HK-2 (cell line): ENCODE measurements around the gene FEM1C.

Experiments used
- DNase-seq: peaks from one replicate; pipeline ENCODE4 v3.0.0-alpha.2; 2018; ENCODE audit not compliant: unreplicated experiment

Gene FEM1C

DNA sequence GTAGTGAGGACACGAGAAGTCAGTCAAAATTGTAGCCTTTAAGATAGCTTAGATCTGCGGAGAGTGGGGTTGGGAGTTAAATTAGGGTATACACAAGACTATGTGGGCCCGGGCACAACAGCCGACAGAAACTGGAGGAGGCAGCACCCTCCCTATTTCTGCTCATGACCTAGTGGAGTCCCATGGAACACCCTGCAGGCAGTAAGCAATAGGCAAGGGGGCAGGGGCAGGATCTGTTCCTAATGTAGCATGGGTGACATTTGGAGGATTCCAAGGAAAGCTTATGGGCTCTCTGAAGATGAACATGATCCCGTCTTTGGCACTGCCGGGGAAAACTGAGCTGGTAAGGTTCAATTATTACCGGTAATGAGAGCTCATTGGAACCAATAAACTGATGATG is 67.0 kb downstream of the FEM1C start:
- no peak for DNase-seq

DNA sequence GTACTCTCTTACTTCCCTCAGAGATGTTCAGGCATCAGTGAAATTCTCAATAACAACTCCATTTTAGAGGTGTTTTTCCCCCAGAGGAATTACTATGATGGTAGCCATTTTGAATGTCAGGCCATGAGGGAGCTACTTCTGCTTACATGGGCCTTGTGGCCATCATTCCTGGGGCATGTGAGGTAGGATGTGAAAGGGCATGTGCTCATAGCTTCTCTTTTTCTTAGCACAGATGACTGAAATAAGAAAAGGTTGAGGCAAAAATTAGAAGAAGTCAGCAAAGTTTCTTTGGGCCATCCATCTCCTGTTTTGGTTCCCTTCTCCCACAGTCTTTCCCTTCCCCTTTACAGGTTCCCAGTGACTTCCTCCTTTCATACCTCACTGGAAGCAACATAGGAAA is 68.8 kb downstream of the FEM1C start:
- no peak for DNase-seq

DNA sequence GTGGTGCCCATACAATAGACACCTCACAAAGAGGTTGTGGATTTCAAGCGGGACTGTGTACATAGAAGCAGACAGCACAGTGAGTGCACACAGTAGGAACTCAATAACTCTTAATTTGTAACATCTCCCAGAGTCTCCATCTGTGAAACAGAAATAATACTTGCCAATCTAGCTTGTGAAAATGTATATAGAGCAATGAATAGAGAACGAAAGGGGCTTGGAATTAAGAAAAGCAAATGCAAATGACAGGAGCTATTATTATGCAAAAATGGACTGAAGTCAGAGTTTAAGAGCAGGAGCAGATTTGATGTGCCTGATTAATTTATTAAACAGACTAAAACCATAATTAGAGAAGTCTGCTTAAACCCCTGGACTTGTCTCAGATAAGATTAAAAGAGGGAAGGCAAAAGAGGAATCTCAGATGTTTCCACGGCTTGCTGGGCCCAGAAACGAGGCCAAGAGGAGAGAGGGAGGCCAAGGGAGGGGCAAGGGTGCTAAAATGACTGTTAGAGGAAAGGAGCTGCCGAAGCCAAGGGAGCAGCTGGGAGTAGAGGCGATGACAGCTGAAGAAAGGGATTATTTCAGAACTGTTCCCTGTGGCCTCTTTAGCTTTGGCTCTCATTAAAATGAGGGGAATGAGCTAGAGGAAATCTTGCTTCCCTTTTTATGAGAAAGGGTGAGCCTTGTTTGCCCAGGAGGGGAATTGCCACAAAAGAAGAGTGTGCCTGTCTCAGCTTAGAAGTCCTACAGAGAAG is 72.1 kb downstream of the FEM1C start:
- no peak for DNase-seq

DNA sequence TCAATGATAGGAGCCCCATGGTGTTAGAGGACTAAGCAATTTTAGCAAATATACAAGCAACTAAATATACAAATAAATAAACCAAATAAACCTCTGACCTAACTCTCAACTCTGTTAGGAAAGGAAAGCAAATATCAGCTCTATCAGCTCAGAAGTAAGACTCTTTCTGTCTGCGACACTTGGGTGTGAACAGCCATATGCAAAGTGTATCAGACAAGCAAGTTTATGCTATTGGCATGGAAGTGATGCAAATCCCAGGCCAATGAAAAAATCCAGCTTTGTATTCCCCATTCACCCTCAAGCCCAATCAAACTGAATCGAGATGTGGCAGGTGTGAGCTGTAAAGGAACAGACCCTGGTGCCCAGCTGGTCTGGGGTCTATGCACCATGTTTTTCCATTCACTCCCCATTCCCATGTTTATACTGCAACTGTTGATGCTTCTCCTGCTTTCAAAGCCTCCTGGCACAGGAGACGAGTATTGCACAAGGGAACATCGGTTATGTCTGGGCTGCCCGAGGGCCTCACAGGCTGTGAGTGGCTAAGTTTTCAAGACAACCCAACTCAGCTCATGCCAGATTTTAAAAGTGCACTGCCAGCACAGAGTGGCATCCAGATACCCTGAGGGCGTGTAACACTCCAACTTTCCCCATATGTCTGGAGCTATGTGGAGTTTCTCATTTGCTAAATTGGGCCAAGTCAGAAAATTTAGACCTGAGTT is 73.1 kb downstream of the FEM1C start:
- DNase-seq = no peak

DNA sequence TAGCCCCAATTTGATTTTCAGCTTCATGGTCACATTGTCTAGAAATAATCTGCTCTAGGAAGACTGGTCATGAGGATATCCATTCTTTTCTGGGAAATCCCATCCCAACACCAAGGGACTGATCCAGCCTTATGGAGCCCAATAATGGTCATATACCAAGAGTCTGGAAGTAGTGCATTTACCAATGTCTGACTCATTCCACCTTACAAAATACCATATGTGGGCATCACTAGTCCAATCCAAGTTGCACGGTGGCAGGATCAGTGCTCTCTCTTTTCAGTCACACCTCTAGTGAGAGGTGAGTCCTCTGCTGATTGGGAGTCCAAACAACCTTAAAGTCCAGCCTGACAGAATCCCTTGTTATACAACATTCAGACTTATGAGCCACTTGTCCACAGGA is 73.7 kb downstream of the FEM1C start:
- no peak for DNase-seq
